Neural cell (in vitro differentiated cells): ENCODE results near the gene C18orf32. TPM values are rescaled to one million over a fixed set of nuclear protein-coding genes. Genes with fewer than 3 reads are reported as not detected.

Experiments
- H2AFZ ChIP-seq: fragments of 200-600, 300-800 bp; sonication (generic), shearing (Covaris generic); 2 replicates; pipeline ENCODE4 v1.6.0; 2014; ENCODE audit warnings: low read depth, mild to moderate bottlenecking, antibody characterized with exemption, low read length, moderate library complexity
- H3F3A ChIP-seq: fragments of 200-600 bp; shearing (Covaris generic); 2 replicates; pipeline ENCODE4 v1.6.1; 2016; ENCODE audit warnings: mild to moderate bottlenecking, moderate library complexity, mixed read lengths, antibody characterized with exemption, low read length; ENCODE audit not compliant: insufficient read depth, poor library complexity, severe bottlenecking
- H3K27ac ChIP-seq: fragments of 200-600, 300-800 bp; sonication (generic), shearing (Covaris generic); 2 replicates; pipeline ENCODE4 v1.5.1; 2014; ENCODE audit warnings: mild to moderate bottlenecking, low read length, moderate library complexity
- H3K27me3 ChIP-seq: fragments of 300-800, 200-600 bp; sonication (generic), shearing (Covaris generic); 2 replicates; pipeline ENCODE4 v1.6.0; 2014; ENCODE audit warnings: mild to moderate bottlenecking, low read depth, low read length, moderate library complexity; ENCODE audit not compliant: insufficient read depth
- H3K36me3 ChIP-seq: fragments of 300-800, 200-600 bp; sonication (generic), shearing (Covaris generic); 2 replicates; pipeline ENCODE4 v1.5.1; 2014; ENCODE audit warnings: mild to moderate bottlenecking, antibody characterized with exemption, low read length, moderate library complexity; ENCODE audit not compliant: insufficient read depth
- H3K4me2 ChIP-seq: fragments of 300-800, 200-600 bp; sonication (generic), shearing (Covaris generic); 2 replicates; pipeline ENCODE4 v1.6.0; 2014; ENCODE audit warnings: mild to moderate bottlenecking, low read length
- H3K4me3 ChIP-seq: fragments of 300-800, 200-600 bp; sonication (generic), shearing (Covaris generic); 2 replicates; pipeline ENCODE4 v1.5.1; 2014; ENCODE audit warnings: mild to moderate bottlenecking, low read length, moderate library complexity
- H3K79me2 ChIP-seq: fragments of 200-600 bp; shearing (Covaris generic); replicated peaks from 2 replicates; pipeline ENCODE4 v1.6.0; 2014; ENCODE audit warnings: mild to moderate bottlenecking, low read length, moderate library complexity; ENCODE audit not compliant: insufficient read depth
- H3K9ac ChIP-seq: fragments of 300-800, 200-600 bp; sonication (generic), shearing (Covaris generic); 2 replicates; pipeline ENCODE4 v1.6.1; 2016; ENCODE audit warnings: mild to moderate bottlenecking, low read length, mixed read lengths
- H3K9me2 ChIP-seq: fragments of 200-600 bp; shearing (Covaris generic); 2 replicates; pipeline ENCODE4 v1.6.1; 2016; ENCODE audit warnings: mild to moderate bottlenecking, low read length, mixed read lengths; ENCODE audit not compliant: insufficient read depth
- H3K9me3 ChIP-seq: fragments of 200-600, 300-800 bp; sonication (generic), shearing (Covaris generic); 2 replicates; pipeline ENCODE4 v1.6.1; 2016; ENCODE audit warnings: mild to moderate bottlenecking, mixed run types, low read length, moderate library complexity, mixed read lengths
- H4K20me1 ChIP-seq: fragments of 200-600 bp; shearing (Covaris generic); 2 replicates; pipeline ENCODE4 v1.6.1; 2016; ENCODE audit warnings: mild to moderate bottlenecking, mixed run types; ENCODE audit not compliant: insufficient read depth
- CTCF ChIP-seq: fragments of 450-650 bp; IDR thresholded peaks from 2 replicates; pipeline ENCODE4 v1.5.1; 2014; ENCODE audit warnings: antibody characterized with exemption, mild to moderate bottlenecking, moderate library complexity; ENCODE audit not compliant: poor library complexity, severe bottlenecking
- EP300 ChIP-seq: fragments of 450-650 bp; conservative IDR thresholded peaks from 2 replicates; pipeline ENCODE4 v1.6.1; 2014; ENCODE audit warnings: antibody characterized with exemption, mild to moderate bottlenecking, moderate library complexity; ENCODE audit not compliant: poor library complexity, severe bottlenecking
- EZH2 ChIP-seq: fragments of 200-600, 300-800 bp; shearing (Covaris generic), sonication (generic); IDR thresholded peaks from 2 replicates; pipeline ENCODE4 v1.6.1; 2014; ENCODE audit warnings: antibody characterized with exemption, low read length, borderline replicate concordance, mild to moderate bottlenecking; ENCODE audit not compliant: insufficient read depth, poor library complexity, severe bottlenecking
- MXI1 ChIP-seq: fragments of 450-650 bp; conservative IDR thresholded peaks from 2 replicates; pipeline ENCODE4 v1.6.1; 2014; ENCODE audit warnings: antibody characterized with exemption, mild to moderate bottlenecking; ENCODE audit not compliant: poor library complexity, severe bottlenecking
- POLR2AphosphoS5 ChIP-seq: IDR thresholded peaks from 2 replicates; pipeline ENCODE4 v1.6.1; 2012
- RAD21 ChIP-seq: fragments of 450-650 bp; conservative IDR thresholded peaks from 2 replicates; pipeline ENCODE4 v1.6.1; 2014; ENCODE audit warnings: antibody characterized with exemption, mild to moderate bottlenecking, moderate library complexity
- SMC3 ChIP-seq: fragments of 450-650 bp; conservative IDR thresholded peaks from 2 replicates; pipeline ENCODE4 v1.6.1; 2014; ENCODE audit warnings: antibody characterized with exemption, mild to moderate bottlenecking, moderate library complexity; ENCODE audit not compliant: poor library complexity
- TAF1 ChIP-seq: IDR thresholded peaks from 2 replicates; pipeline ENCODE4 v1.6.1; 2012; ENCODE audit warnings: low read depth
- polyA plus RNA-seq: library from polyadenylated mRNA; depleted of rRNA; stranded (reverse); fragments of >200 nt; gene quantifications from 2 replicates; pipeline ENCODE4 v1.2.3, GENCODE V29; 2014
- TF ChIP-seq, protein P1 (sequence below): IDR thresholded peaks from 2 replicates; pipeline ENCODE4 v1.6.1; 2012; ENCODE audit warnings: borderline replicate concordance

C18orf32 gene
- polyA plus RNA-seq, 1 donor from 2014 or later: 594 TPM

DNA sequence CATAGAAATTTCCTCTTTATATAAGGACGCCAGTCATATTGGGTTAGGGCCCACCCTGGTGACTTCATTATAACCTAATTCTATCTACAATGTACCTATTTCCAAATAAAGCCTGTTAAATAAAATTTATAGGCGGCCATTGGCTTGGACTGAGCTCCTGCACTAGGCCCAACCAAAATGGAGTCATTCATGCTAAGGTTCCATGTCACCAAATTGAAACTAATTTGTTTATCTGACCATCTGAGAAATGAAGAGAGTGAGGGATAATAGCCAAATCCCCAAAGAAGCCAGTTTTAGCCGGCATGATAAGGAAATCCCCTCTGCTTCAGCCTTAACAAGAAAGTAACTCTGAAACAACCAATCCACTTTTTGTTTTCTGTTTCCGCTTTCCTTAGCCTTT is 19.4 kb downstream of the C18orf32 start:
- Histone ChIP-seq H3K27me3 (no peaks in the 10 kb centered on the region), H3K4me3 (no peak overlapping the region), H4K20me1 (no peaks in the 10 kb centered on the region), H3K36me3 (no peaks in the 10 kb centered on the region), H3K79me2 (no peaks in the 10 kb centered on the region), H3K27ac (no peak overlapping the region), H2AFZ (no peak overlapping the region), H3K9me2 (no peaks in the 10 kb centered on the region), H3K4me2 (no peak overlapping the region), H3K9me3 (no peaks in the 10 kb centered on the region), H3F3A (no peaks in the 10 kb centered on the region), H3K9ac (no peak overlapping the region)
- no peak for TF ChIP-seq MXI1
- no peak for TF ChIP-seq EP300
- TF ChIP-seq, protein P1, sequence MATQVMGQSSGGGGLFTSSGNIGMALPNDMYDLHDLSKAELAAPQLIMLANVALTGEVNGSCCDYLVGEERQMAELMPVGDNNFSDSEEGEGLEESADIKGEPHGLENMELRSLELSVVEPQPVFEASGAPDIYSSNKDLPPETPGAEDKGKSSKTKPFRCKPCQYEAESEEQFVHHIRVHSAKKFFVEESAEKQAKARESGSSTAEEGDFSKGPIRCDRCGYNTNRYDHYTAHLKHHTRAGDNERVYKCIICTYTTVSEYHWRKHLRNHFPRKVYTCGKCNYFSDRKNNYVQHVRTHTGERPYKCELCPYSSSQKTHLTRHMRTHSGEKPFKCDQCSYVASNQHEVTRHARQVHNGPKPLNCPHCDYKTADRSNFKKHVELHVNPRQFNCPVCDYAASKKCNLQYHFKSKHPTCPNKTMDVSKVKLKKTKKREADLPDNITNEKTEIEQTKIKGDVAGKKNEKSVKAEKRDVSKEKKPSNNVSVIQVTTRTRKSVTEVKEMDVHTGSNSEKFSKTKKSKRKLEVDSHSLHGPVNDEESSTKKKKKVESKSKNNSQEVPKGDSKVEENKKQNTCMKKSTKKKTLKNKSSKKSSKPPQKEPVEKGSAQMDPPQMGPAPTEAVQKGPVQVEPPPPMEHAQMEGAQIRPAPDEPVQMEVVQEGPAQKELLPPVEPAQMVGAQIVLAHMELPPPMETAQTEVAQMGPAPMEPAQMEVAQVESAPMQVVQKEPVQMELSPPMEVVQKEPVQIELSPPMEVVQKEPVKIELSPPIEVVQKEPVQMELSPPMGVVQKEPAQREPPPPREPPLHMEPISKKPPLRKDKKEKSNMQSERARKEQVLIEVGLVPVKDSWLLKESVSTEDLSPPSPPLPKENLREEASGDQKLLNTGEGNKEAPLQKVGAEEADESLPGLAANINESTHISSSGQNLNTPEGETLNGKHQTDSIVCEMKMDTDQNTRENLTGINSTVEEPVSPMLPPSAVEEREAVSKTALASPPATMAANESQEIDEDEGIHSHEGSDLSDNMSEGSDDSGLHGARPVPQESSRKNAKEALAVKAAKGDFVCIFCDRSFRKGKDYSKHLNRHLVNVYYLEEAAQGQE: no peak
- TF ChIP-seq RAD21: no peak
- no peak for TF ChIP-seq CTCF
- TF ChIP-seq TAF1: no peak
- no peak for TF ChIP-seq POLR2AphosphoS5
- TF ChIP-seq EZH2: no peak
- TF ChIP-seq SMC3: no peak

- Histone ChIP-seq H4K20me1 (no peaks in the 10 kb centered on the region), H3K4me2 (no peak overlapping the region), H3K27ac (no peak overlapping the region), H3K4me3 (no peak overlapping the region), H3K27me3 (no peaks in the 10 kb centered on the region), H2AFZ (no peak overlapping the region), H3K79me2 (no peaks in the 10 kb centered on the region), H3K9me3 (no peaks in the 10 kb centered on the region), H3K9ac (no peak overlapping the region), H3K9me2 (no peaks in the 10 kb centered on the region), H3K36me3 (no peaks in the 10 kb centered on the region), H3F3A (no peaks in the 10 kb centered on the region)
- no peak for TF ChIP-seq SMC3
- TF ChIP-seq CTCF: no peak
- no peak for TF ChIP-seq EZH2
- TF ChIP-seq MXI1: no peak
- no peak for TF ChIP-seq EP300
- TF ChIP-seq, protein P1: no peak
- TF ChIP-seq POLR2AphosphoS5: no peak
- TF ChIP-seq RAD21: no peak
- no peak for TF ChIP-seq TAF1
Measured at GRCh38 chr18:49467019-49467563, 19.9 kb downstream of the C18orf32 start.
